Calu3 (cell line): ENCODE measurements around the gene TRAPPC6A. TPM values are rescaled to one million over a fixed set of nuclear protein-coding genes. Genes with fewer than 3 reads are reported as not detected.

Source experiments
- BruUV-seq: library from RNA; stranded (reverse); fragments of 400-500 nt; replicated peaks from 2 replicates; lab custom pipeline; 2021; lab: Mats Ljungman, UMichigan
- CTCF ChIA-PET: fragments of 300-600 bp; sonication (Branson Sonifier 250); formaldehyde crosslinking; loops from one replicate; lab custom pipeline; 2022; ENCODE audit warnings: antibody characterized with exemption; lab: Charles Lee
- DNase-seq: peaks from one replicate; pipeline ENCODE4 v3.0.0; 2022
- H3K27ac Mint-ChIP-seq: one replicate; pipeline ENCODE4 v1.8.0; 2022; ENCODE audit warnings: mixed read lengths; ENCODE audit not compliant: unreplicated experiment
- H3K27me3 Mint-ChIP-seq: one replicate; pipeline ENCODE4 v1.8.0; 2022; ENCODE audit warnings: mixed read lengths; ENCODE audit not compliant: unreplicated experiment
- H3K36me3 Mint-ChIP-seq: one replicate; pipeline ENCODE4 v1.8.0; 2022; ENCODE audit warnings: mild to moderate bottlenecking, moderate library complexity, mixed read lengths; ENCODE audit not compliant: insufficient read depth, unreplicated experiment
- H3K4me1 Mint-ChIP-seq: one replicate; pipeline ENCODE4 v1.8.0; 2022; ENCODE audit warnings: mild to moderate bottlenecking, low read depth, mixed read lengths; ENCODE audit not compliant: unreplicated experiment
- H3K4me3 Mint-ChIP-seq: one replicate; pipeline ENCODE4 v1.8.0; 2022; ENCODE audit warnings: mild to moderate bottlenecking, low read depth, moderate library complexity, mixed read lengths; ENCODE audit not compliant: unreplicated experiment
- H3K9me3 Mint-ChIP-seq: one replicate; pipeline ENCODE4 v1.8.0; 2022; ENCODE audit warnings: low read depth, mixed read lengths; ENCODE audit not compliant: unreplicated experiment
- intact Hi-C: fragments of 100-400 bp; cut with micrococcal nuclease; formaldehyde crosslinking; loops from one replicate; pipeline ENCODE4 v1.10.0; 2022; ENCODE audit not compliant: unreplicated experiment
- total RNA-seq: library from RNA; stranded (reverse); gene quantifications from 2 replicates; pipeline ENCODE4 v1.2.3, GENCODE V29; 2022
- TF ChIP-seq, protein P1 (sequence below): fragments of 200-600 bp; IDR thresholded peaks from one replicate; pipeline ENCODE4 v1.8.0; 2022; ENCODE audit warnings: antibody characterized with exemption; ENCODE audit not compliant: unreplicated experiment

TRAPPC6A gene
- total RNA-seq, 1 experiment from 2014 or later = 55.7 TPM

GRCh38 chr19:45124021-45124420 is 54.0 kb downstream of the TRAPPC6A start:
- CTCF ChIA-PET = interaction anchor here (0.6 kb wide), 1 partner anchor 25 kb away, joined by 3 read pairs; no protein-coding TSS in a partner anchor
- H3K4me1 Mint-ChIP-seq = peaks cover 56% of the 10 kb centered on the region
- DNase-seq = no peak
- intact Hi-C loops = no loop called here
- H3K27ac Mint-ChIP-seq = no peak overlapping the region
- TF ChIP-seq, protein P1, sequence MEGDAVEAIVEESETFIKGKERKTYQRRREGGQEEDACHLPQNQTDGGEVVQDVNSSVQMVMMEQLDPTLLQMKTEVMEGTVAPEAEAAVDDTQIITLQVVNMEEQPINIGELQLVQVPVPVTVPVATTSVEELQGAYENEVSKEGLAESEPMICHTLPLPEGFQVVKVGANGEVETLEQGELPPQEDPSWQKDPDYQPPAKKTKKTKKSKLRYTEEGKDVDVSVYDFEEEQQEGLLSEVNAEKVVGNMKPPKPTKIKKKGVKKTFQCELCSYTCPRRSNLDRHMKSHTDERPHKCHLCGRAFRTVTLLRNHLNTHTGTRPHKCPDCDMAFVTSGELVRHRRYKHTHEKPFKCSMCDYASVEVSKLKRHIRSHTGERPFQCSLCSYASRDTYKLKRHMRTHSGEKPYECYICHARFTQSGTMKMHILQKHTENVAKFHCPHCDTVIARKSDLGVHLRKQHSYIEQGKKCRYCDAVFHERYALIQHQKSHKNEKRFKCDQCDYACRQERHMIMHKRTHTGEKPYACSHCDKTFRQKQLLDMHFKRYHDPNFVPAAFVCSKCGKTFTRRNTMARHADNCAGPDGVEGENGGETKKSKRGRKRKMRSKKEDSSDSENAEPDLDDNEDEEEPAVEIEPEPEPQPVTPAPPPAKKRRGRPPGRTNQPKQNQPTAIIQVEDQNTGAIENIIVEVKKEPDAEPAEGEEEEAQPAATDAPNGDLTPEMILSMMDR = no peak
- no peaks in the 10 kb centered on the region for H3K9me3 Mint-ChIP-seq
- BruUV-seq = no TSS peak
- no peak overlapping the region for H3K4me3 Mint-ChIP-seq
- no peaks in the 10 kb centered on the region for H3K27me3 Mint-ChIP-seq
- peaks cover 31% of the 10 kb centered on the region for H3K36me3 Mint-ChIP-seq

- intact Hi-C loops = no loop called here
- H3K4me1 Mint-ChIP-seq = peaks cover 62% of the 10 kb centered on the region
- H3K9me3 Mint-ChIP-seq = no peaks in the 10 kb centered on the region
- TF ChIP-seq, protein P1 = no peak
- no peak overlapping the region for H3K27ac Mint-ChIP-seq
- peaks cover 36% of the 10 kb centered on the region for H3K36me3 Mint-ChIP-seq
- no peaks in the 10 kb centered on the region for H3K27me3 Mint-ChIP-seq
- peak; percentile 77 for DNase-seq
- no TSS peak for BruUV-seq
- CTCF ChIA-PET = interaction anchor here (0.6 kb wide), 1 partner anchor 26 kb away, joined by 3 read pairs; no protein-coding TSS in a partner anchor
- no peak overlapping the region for H3K4me3 Mint-ChIP-seq
These were observed 54.6 kb downstream of the TRAPPC6A start for GRCh38 chr19:45123440-45123850.

GRCh38 chr19:45122832-45123231 is 55.2 kb downstream of the TRAPPC6A start:
- DNase-seq = no peak
- no peak overlapping the region for H3K27ac Mint-ChIP-seq
- H3K36me3 Mint-ChIP-seq = peaks cover 36% of the 10 kb centered on the region
- H3K27me3 Mint-ChIP-seq = no peaks in the 10 kb centered on the region
- H3K4me1 Mint-ChIP-seq = peaks cover 68% of the 10 kb centered on the region
- intact Hi-C loops = no loop called here
- no TSS peak for BruUV-seq
- H3K9me3 Mint-ChIP-seq = no peaks in the 10 kb centered on the region
- no peak overlapping the region for H3K4me3 Mint-ChIP-seq
- CTCF ChIA-PET = interaction anchor here (0.7 kb wide), 1 partner anchor 28 kb away, joined by 3 read pairs; no protein-coding TSS in a partner anchor
- TF ChIP-seq, protein P1 = no peak

DNA sequence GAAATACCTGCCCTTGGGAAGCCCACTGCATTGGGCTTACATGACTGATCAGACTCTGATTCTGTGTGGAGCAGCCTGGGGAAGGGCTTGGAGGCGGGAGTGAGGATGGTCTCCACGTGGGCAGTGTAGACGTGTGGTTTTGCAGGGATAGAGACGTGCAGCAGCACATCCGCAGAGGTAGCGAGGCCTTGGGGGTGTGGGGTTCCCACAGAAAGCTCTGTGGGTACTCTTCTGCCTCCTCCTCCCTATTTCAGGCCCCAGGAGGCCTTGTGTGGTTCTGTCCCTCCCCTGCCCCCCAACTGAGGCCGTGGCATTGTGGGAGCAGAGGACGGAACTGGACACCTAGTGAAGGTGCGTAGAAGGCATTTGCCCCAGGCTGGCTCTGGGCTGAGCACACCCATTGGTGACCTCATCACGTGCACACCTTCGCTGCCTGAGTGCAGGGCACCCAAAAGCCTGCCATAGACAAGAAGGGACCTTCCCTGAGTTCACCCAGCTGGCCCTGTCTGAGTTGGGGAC is 56.2 kb downstream of the TRAPPC6A start:
- intact Hi-C loops = no loop called here
- Mint-ChIP-seq H3K9me3 (no peaks in the 10 kb centered on the region), H3K27me3 (no peaks in the 10 kb centered on the region), H3K4me3 (no peak overlapping the region), H3K36me3 (peaks cover 29% of the 10 kb centered on the region), H3K4me1 (peaks cover 67% of the 10 kb centered on the region), H3K27ac (no peak overlapping the region)
- no TSS peak for BruUV-seq
- CTCF ChIA-PET = no interaction called here
- TF ChIP-seq, protein P1 = no peak
- DNase-seq = no peak
